ENCODE measurements around the gene S100A14.

DNA sequence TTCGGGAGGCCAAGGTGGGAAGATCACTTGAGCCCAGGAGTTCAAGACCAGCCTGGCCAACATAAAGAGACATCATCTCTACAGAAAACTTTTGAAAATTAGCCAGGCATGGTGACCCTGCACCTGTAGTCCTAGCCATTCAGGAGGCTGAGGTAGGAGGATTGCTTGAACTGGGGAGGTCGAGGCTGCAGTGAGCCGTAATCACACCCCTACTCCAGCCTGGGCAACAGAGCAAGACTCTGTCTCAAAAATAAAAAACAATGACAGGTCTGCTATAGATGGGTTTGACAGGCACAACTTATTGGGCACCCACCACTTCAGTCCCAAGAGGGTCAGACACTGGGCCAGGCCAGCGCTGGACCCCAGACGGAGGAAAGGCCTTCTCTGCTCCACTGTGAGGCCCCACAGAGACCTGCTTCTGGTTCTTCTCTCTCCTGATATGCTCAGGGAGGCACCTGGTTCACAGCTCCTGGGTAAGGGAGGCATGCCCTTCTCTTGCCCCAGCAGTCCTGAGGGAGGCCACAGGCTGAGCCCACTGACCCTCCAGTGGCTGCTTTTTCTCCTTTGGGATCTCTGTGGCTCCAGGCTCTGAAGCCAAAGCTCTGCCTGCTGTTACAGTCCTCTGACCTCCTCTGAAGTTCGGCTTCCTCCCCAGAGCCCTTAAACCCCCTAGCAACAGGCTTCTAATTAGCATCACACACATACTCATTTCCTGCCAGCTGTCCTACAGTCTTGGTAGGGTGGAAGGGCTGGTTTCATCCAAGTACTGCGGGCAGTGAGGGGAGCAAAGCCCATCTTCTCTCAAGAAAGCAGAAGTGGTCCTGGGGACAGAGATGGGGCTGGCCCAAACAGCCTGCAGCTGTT is 17.6 kb downstream of the S100A14 start:
- TF ChIP-seq CTCF (IDR thresholded peaks at IDR 0.05) (no peak), TCF7L2 (IDR thresholded peaks at IDR 0.05; ENCODE audit: low read depth, low read length) (no peak)

Data from Panc1 (cell line).